Ovary (tissue), 3 donors: ENCODE measurements around the gene COL1A2.

ENCODE experiments used
- CTCF ChIP-seq, 3 donors: fragments of 450-650 bp in 2 of 3; fragments of 200-600 bp in 1 of 3; IDR thresholded peaks; one replicate each; pipeline versions ENCODE4 v1.5.1 to v1.8.0; 2016 to 2022; ENCODE audit warnings: antibody characterized with exemption in 3 of 3, mild to moderate bottlenecking in 1 of 3
- POLR2A ChIP-seq: fragments of 450-650 bp; IDR thresholded peaks from one replicate; pipeline ENCODE4 v1.6.1; 2017; ENCODE audit warnings: antibody characterized with exemption, mild to moderate bottlenecking, moderate library complexity
- donor health status: DM: no; HTN: no; CAD: no.

- TF ChIP-seq CTCF (IDR thresholded peaks at IDR 0.05) (no peak), POLR2A (no peak)
Observed at GRCh38 chr7:94354953-94355352, 39.7 kb upstream of the COL1A2 start.
